Retinal pigment epithelial cell (primary cell): ENCODE data around the gene GALT.

Source experiments
- DNase-seq: peaks from one replicate; pipeline ENCODE4 v3.0.0-alpha.2; 2010; ENCODE audit warnings: low read depth
- H3K4me3 ChIP-seq: 2 replicates; pipeline ENCODE4 v1.5.1; 2011; ENCODE audit warnings: mild to moderate bottlenecking, low read length, control low read depth, moderate library complexity
- TF ChIP-seq, protein P1 (sequence below): conservative IDR thresholded peaks from 2 replicates; pipeline ENCODE4 v1.5.1; 2011; ENCODE audit warnings: low read depth, low read length, control low read depth, inconsistent platforms

The GALT gene

DNA sequence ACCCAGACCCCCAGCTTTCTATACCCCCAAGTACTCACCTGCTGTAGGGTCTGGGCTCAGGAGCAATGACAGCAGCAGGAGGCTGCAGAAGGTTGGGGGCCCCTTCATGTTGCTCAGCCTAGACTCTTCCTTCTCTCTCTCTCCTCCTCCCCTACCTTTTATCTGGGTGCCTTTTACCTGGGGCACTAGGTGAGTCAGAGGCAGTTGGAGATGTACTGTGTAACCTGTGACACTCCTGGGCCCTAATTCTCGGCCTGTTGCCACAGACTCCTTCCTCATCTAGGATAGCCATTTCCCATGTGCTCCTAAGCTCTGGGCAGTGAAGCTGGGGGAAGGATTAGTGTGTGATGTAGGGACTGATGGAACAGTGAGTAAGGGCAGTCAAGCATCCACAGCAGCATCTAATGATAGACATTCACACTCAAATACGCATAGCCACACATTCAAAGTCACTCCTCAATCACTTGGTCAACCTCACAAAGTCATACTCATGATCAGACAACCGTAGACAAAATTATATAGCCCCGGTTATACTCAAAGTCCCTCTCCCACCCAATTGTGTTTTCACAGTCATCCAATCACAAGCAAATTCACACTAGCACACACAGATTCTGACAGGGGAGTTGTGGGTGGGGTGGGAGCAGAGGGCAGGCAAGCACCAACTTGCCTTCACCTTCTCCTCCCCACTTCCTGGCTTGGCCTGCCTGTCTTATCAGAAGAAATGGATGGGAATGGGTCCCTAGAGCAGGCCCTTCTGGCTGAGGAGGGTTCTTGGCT, 16.2 kb downstream of the GALT start, which contains the start of gene CCL27:
Gene CCL27, minus strand, starts transcription at position 132 of the 777 bp plus-strand sequence. Its CDS starts 24 bp downstream, at position 108.
- no peak for DNase-seq
- TF ChIP-seq, protein P1, sequence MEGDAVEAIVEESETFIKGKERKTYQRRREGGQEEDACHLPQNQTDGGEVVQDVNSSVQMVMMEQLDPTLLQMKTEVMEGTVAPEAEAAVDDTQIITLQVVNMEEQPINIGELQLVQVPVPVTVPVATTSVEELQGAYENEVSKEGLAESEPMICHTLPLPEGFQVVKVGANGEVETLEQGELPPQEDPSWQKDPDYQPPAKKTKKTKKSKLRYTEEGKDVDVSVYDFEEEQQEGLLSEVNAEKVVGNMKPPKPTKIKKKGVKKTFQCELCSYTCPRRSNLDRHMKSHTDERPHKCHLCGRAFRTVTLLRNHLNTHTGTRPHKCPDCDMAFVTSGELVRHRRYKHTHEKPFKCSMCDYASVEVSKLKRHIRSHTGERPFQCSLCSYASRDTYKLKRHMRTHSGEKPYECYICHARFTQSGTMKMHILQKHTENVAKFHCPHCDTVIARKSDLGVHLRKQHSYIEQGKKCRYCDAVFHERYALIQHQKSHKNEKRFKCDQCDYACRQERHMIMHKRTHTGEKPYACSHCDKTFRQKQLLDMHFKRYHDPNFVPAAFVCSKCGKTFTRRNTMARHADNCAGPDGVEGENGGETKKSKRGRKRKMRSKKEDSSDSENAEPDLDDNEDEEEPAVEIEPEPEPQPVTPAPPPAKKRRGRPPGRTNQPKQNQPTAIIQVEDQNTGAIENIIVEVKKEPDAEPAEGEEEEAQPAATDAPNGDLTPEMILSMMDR: no peak
- no peak within 1 kb of the TSS for H3K4me3 ChIP-seq

DNA sequence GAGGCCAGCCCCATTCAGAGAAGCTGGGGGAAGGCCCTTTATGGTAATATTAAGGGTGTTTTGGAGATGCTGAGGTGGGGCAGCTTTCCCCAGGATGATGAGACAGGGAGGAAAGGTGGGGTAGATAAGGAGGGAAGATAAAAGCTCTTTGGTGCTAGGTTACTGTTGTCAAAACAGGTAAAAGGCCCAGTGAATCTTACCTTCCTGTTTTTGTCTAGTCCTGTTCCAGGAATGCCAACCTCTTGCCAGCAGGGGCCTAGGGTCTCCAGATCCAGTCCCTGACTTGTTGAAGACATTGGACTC, 16.8 kb downstream of the GALT start:
- DNase-seq: no peak
- H3K4me3 ChIP-seq: no peak overlapping the region

DNA sequence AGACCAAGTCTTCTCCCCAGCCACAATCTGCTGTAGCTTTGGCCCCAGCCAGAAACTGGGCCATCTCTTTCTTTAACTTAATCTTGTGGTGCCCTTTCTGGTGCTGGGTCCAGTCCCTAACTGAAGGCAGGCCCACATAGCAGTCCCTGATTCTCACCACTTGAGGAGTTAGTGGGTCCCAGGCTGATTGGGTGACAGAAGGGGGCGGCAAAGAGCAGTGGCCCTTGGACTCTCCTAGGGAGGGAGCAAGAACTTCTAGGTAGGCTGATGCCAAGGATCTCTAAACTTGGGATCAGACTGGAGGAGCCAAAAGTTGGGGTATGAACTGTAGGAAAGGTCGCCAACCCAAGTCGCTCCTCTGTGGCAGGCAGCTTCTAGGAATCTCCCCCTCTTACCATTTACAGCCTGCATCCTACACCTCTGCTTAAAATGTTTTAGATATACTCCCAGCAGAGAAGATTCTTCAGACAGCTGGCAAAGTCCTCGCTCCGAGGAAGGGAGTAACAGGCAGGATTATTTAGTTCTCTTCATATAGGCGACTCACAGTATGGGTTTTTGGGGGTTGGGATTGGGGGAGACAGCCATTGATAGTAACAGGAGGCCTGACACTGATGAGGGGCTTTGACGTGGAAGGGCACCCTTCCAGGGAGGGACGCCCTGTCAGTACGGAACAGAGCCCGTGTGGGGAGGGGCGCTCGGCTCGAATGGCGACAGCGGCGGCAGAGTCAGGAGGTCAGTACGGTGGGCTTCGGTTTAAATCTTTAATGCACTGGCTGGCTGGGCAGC, 18.0 kb downstream of the GALT start:
- H3K4me3 ChIP-seq: peak overlapping the region; percentile 57
- TF ChIP-seq, protein P1: peak; percentile 98
- DNase-seq: no peak

More for the DNA sequence above, 16.8 kb downstream of the GALT start:
- TF ChIP-seq, protein P1: no peak

DNA sequence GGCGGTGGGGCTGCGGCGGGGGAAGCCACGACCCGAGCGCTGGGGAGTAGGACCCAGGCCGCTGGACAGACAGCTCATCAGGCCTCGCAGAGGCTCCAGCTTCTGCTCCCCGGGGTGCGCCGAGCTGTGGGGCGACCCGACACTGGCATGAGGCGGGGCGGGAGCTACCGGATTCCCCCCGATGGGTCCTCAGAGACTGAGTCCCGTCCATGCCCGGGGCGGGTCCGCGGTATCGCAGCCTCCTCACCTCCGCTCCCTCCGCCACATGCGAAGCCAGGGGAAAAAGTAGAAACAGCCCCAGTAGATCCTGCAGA, 18.5 kb downstream of the GALT start:
- TF ChIP-seq, protein P1: no peak
- peak overlapping the region; percentile 57 for H3K4me3 ChIP-seq

DNA sequence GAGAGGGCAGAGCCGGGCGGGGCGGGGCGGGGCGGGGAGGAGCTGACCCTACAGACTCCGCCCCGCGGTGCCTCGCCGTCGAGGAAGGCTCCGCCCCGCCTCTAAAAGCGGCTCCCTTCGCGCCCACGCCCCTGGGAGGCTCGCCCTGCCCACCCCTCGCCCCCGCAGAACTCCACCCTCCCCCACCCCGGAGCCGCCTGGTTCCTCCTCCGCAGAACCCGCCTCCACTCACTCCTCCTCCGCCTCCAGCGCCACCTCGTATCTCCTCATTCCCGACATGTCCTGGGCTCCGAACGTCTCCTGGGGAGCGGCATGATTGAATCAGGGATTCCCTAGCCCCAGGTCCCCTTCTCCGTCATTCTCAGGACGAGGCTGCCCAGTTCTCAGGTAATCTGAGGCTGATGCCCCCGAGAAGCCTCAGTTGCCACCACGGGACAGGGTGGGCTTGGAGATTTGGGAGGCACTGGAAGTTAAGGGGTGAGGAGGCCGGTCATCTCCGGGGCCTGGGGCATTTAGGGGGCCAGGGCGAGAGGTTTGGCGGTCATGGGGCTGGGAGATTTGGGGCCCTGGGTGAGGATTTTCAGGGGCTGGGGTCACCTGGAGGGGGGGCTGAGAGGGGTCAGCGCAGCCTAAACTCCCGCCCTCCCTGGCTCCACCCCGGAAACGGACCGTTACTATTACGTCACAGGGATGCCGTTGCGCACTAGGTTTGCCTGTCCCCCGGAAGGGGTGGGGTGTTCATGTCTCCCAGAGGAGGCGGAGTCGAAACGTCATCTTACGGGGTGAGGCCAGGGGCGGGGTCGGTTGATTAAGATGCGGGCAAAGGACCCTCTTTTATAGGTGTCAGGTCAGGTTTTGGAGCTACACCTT, 19.1 kb downstream of the GALT start:
- peak; percentile 76 for DNase-seq
- TF ChIP-seq, protein P1: no peak
- peak overlapping the region; percentile 90 for H3K4me3 ChIP-seq

More for the DNA sequence above, 18.5 kb downstream of the GALT start:
- DNase-seq: no peak

DNA sequence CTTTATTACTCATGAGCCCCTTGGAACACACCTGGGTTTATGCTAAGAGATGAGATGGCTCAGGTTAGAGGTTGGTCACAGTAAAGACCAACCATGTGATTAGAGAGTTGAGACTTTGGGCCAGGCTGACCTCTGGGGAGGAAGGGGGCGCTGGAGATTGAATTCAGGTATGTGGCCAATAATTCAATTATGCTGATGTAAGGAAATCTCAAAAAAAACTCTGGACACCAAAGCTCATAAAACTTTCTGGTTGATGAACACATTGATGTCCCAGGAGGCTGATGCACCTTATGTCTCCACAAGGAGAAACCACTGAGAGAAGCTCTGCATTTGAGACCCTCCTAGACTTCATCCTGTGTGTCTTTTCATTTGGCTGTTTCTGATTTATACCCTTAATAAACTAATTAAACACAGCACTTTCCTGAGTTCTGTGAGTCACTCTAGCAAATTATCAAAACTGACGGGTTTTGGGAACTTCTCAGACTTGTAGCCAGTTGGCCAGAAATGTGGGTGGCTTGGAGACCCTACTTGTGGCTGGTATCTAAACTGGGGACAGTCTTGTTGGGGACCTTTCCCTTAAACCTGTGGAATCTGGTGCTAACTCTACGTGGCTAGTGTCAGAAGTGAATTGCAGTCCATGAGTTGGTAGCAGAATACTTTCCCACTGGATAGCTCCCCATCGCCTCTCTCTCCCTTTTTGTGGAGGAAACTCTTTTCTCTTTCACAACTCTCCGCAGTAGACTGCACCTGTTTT, 23.5 kb downstream of the GALT start:
- no peak for DNase-seq
- no peak overlapping the region for H3K4me3 ChIP-seq
- TF ChIP-seq, protein P1: no peak
